ENCODE measurements around the gene PANK4. TPM values are rescaled to one million over a fixed set of nuclear protein-coding genes. Genes with fewer than 3 reads are reported as not detected.

The PANK4 gene
- total RNA-seq, 6 experiments from 2014 or later: 9.6 to 18.9 (median 13.4) TPM

DNA sequence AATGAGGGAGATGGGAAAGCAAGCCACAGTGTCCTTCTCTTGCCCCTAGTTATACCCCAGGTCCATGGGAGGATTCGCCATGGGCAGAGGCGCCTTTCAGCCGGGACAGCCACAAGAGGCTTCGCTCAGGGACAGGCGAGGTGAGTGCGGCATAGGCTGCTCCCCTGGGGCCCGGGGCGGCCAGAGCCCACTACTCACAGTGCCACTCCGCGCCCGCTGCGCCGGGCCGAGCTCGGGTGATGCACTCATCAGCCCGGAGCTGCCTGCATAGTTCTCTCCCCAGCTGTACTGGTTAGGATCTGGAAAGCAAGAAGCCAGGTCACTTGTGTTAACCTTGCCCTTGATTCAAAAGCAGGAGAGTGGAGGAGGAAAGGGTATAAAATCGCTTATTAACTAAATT is 8.4 kb downstream of the PANK4 start:
- H3K4me1 ChIP-seq: peaks cover 0 to 15% (median 6%) of the 10 kb centered on the region in 4 donors
- H3K27me3 ChIP-seq: no peaks in the 10 kb centered on the region
- TF ChIP-seq, protein P1, sequence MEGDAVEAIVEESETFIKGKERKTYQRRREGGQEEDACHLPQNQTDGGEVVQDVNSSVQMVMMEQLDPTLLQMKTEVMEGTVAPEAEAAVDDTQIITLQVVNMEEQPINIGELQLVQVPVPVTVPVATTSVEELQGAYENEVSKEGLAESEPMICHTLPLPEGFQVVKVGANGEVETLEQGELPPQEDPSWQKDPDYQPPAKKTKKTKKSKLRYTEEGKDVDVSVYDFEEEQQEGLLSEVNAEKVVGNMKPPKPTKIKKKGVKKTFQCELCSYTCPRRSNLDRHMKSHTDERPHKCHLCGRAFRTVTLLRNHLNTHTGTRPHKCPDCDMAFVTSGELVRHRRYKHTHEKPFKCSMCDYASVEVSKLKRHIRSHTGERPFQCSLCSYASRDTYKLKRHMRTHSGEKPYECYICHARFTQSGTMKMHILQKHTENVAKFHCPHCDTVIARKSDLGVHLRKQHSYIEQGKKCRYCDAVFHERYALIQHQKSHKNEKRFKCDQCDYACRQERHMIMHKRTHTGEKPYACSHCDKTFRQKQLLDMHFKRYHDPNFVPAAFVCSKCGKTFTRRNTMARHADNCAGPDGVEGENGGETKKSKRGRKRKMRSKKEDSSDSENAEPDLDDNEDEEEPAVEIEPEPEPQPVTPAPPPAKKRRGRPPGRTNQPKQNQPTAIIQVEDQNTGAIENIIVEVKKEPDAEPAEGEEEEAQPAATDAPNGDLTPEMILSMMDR (IDR thresholded peaks at IDR 0.05): no peak
- no peak for TF ChIP-seq POLR2A (IDR thresholded peaks at IDR 0.05)
- DNase-seq: no peak
- H3K27ac ChIP-seq: no peak overlapping the region
- WGBS (ENCODE audit: insufficient coverage, low coverage, low lambda C conversion rate, missing lambda C conversion rate): 100% methylated on average over 1 of the region's 17 CpGs
- intact Hi-C loops (cut with DNase I): no loop called here
- H3K9me3 ChIP-seq: no peaks in the 10 kb centered on the region
- H3K36me3 ChIP-seq: peaks cover 6 to 71% (median 35%) of the 10 kb centered on the region in 4 donors
- ATAC-seq: no peak
- H3K4me3 ChIP-seq: no peak overlapping the region

DNA sequence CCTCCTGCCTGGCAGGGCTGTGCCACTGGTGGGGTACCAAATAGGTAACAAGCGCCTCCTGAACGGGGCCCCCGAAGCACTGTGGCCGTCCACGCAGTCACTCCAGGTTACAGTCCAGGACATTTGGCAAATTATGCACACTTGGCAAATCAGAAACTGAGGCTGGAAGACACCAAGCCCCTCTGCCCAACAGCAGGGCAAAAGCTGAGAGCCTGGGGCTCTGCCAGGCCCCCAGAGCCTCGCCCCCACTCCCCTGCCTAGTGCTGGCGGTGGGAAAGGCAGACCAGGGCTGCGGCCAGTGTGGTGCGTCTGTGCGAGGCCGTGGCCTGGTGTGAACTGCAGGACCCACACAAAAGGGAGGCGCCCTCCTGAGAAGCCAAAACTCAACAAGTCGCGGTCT is 9.4 kb downstream of the PANK4 start:
- H3K4me3 ChIP-seq: no peak overlapping the region
- DNase-seq: no peak

DNA sequence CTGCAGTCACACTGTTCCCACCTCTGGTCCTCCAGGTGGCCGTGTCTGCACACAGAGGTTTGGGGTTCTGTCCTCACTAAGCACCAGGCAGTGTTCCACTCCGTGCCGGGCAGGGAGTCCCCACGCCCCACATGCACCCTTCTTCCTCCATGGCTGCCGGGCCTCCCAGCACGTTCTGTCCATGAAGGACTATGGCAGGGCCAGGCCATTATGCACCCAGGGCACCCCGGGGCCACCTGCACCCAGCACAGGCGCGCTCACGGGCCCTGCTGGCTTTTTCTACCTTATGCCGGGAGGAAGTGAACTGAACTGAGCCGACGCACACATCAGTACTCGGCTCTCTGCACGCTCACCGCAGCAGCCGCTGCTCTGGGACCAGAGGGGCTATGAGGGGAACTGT is 10.3 kb downstream of the PANK4 start:
- H3K4me3 ChIP-seq: no peak overlapping the region
- peaks cover 11 to 83% (median 46%) of the 10 kb centered on the region in 4 donors for H3K36me3 ChIP-seq
- H3K27me3 ChIP-seq: no peaks in the 10 kb centered on the region
- H3K4me1 ChIP-seq: no peaks in the 10 kb centered on the region
- no peak overlapping the region for H3K27ac ChIP-seq
- no peaks in the 10 kb centered on the region for H3K9me3 ChIP-seq
- intact Hi-C loops (cut with DNase I): no loop called here
- 92% methylated on average over 4 of the region's 17 CpGs for WGBS (ENCODE audit: insufficient coverage, low coverage, low lambda C conversion rate, missing lambda C conversion rate)
- TF ChIP-seq, protein P1 (IDR thresholded peaks at IDR 0.05): no peak
- TF ChIP-seq POLR2A (IDR thresholded peaks at IDR 0.05): no peak
- ATAC-seq (no peak), DNase-seq (no peak)

More for the DNA sequence above, 9.4 kb downstream of the PANK4 start:
- Histone ChIP-seq H3K27me3 (no peaks in the 10 kb centered on the region), H3K36me3 (peaks cover 6 to 80% (median 41%) of the 10 kb centered on the region in 4 donors), H3K27ac (no peak overlapping the region), H3K4me1 (peaks cover 0 to 5% (median under 1%) of the 10 kb centered on the region in 4 donors), H3K9me3 (no peaks in the 10 kb centered on the region)
- ATAC-seq: no peak
- TF ChIP-seq POLR2A (IDR thresholded peaks at IDR 0.05): no peak
- TF ChIP-seq, protein P1 (IDR thresholded peaks at IDR 0.05): no peak
- intact Hi-C loops (cut with DNase I): no loop called here
- WGBS (ENCODE audit: insufficient coverage, low coverage, low lambda C conversion rate, missing lambda C conversion rate): 80% methylated on average over 1 of the region's 14 CpGs

DNA sequence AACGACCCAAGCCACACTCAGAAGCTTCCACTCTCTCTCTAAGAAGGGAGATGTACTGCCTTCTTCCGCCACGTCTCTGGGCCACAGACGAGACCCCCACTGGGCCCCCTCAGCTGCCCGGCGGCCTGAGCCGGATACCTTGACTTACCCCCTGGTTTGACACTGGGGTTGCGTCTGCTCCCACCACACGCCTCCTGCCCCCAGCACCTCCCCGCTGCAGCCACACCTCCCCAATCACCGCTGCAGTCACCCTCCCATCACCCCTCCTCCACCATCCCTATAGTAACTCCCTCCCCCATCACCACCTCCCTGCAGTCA is 10.7 kb downstream of the PANK4 start:
- Histone ChIP-seq H3K4me1 (no peaks in the 10 kb centered on the region), H3K4me3 (no peak overlapping the region), H3K27ac (no peak overlapping the region), H3K9me3 (no peaks in the 10 kb centered on the region), H3K36me3 (peaks cover 15 to 83% (median 47%) of the 10 kb centered on the region in 4 donors), H3K27me3 (no peaks in the 10 kb centered on the region)
- TF ChIP-seq, protein P1 (IDR thresholded peaks at IDR 0.05): no peak
- no peak for TF ChIP-seq POLR2A (IDR thresholded peaks at IDR 0.05)
- intact Hi-C loops (cut with DNase I): no loop called here
- ATAC-seq (no peak), DNase-seq (no peak)
- 92% methylated on average over 4 of the region's 11 CpGs for WGBS (ENCODE audit: insufficient coverage, low coverage, low lambda C conversion rate, missing lambda C conversion rate)
